Measurements from ENCODE around the gene ANKRD13D.

GRCh38 chr11:67320691-67321090 lies 31.6 kb downstream of the ANKRD13D start:
- TF ChIP-seq CTCF (conservative IDR thresholded peaks at IDR 0.05) (no peak), ZFX (IDR thresholded peaks at IDR 0.05) (no peak)

All from C4-2B (cell line).